AG10803 (cell line): ENCODE measurements around the gene CD34.

Experiments
- DNase-seq: peaks from one replicate; pipeline ENCODE4 v3.0.0; 2010; ENCODE audit warnings: low read depth
- H3K4me3 ChIP-seq: 2 replicates; pipeline ENCODE4 v1.5.1; 2011; ENCODE audit warnings: mild to moderate bottlenecking, low read length, control low read depth
- CTCF ChIP-seq: conservative IDR thresholded peaks from 2 replicates; pipeline ENCODE4 v1.5.1; 2011; ENCODE audit warnings: mild to moderate bottlenecking, low read length, control low read depth, inconsistent platforms

Gene CD34

GRCh38 chr1:207873055-207873890 lies 37.7 kb downstream of the CD34 start:
- no peak overlapping the region for H3K4me3 ChIP-seq
- DNase-seq = no peak
- no peak for TF ChIP-seq CTCF

- no peak overlapping the region for H3K4me3 ChIP-seq
- DNase-seq = no peak
These were observed 38.3 kb downstream of the CD34 start for GRCh38 chr1:207872621-207873020.

GRCh38 chr1:207871117-207871649 lies 39.7 kb downstream of the CD34 start:
- no peak for TF ChIP-seq CTCF
- DNase-seq = no peak
- no peak overlapping the region for H3K4me3 ChIP-seq

More at GRCh38 chr1:207872621-207873020, 38.3 kb downstream of the CD34 start:
- no peak for TF ChIP-seq CTCF

- DNase-seq = no peak
- H3K4me3 ChIP-seq = no peak overlapping the region
- TF ChIP-seq CTCF = no peak
These were observed 40.5 kb downstream of the CD34 start for GRCh38 chr1:207870306-207871031.

GRCh38 chr1:207869859-207870258 lies 41.1 kb downstream of the CD34 start:
- no peak overlapping the region for H3K4me3 ChIP-seq
- DNase-seq = no peak
- TF ChIP-seq CTCF = no peak

GRCh38 chr1:207868774-207869721 lies 41.9 kb downstream of the CD34 start:
- peak; percentile 69 for DNase-seq
- peak overlapping the region; percentile 78 for H3K4me3 ChIP-seq
- peak; percentile 50 for TF ChIP-seq CTCF
